A549 (cell line): ENCODE data around the gene TGFBR2. TPM values are rescaled to one million over a fixed set of nuclear protein-coding genes. Genes with fewer than 3 reads are reported as not detected.

Source experiments
- ATAC-seq, 2 experiments: fragments of 200-7000 bp in 1 of 2; fragments of >200 bp in 1 of 2; cut with Nextera tagmentation in 1 of 2; cut with Tn5 transposase in 1 of 2; 3 replicates each; pipeline versions ENCODE4 v1.8.0 to v1.9.1; 2018 to 2020; ENCODE audit warnings: mild to moderate bottlenecking in 1 of 2, moderate library complexity in 1 of 2
- CTCF ChIA-PET: fragments of 300-600 bp; sonication (Branson Sonifier 250); formaldehyde crosslinking; extraction: SDS; loops from one replicate; lab custom pipeline; 2021; ENCODE audit warnings: antibody characterized with exemption, inconsistent platforms; lab: Yijun Ruan, JAX
- POLR2A ChIA-PET: fragments of 350-600 bp; formaldehyde crosslinking; extraction: SDS; loops from one replicate; lab custom pipeline; 2021; ENCODE audit warnings: antibody characterized with exemption, inconsistent platforms; lab: Yijun Ruan, JAX
- DNase-seq, 2 experiments: peaks; one replicate each; pipeline versions ENCODE4 v3.0.0 to v3.0.0-alpha.2; 2011 to 2016; ENCODE audit warnings: low read depth in 1 of 2, low spot score in 1 of 2
- FAIRE-seq: peaks from 2 replicates; lab custom pipeline; 2011; peaks lifted over from hg19 to GRCh38; lab: Jason Lieb, UNC
- H3K27ac ChIP-seq, 2 experiments: fragments of >200 bp; sonication (Bioruptor Twin); formaldehyde crosslinking; 3 replicates each; pipeline ENCODE4 v1.5.1; 2016 to 2017
- H3K4me1 ChIP-seq: fragments of >200 bp; sonication (Bioruptor Twin); formaldehyde crosslinking; 3 replicates; pipeline ENCODE4 v1.6.1; 2016
- H3K4me2 ChIP-seq: fragments of >200 bp; sonication (Bioruptor Twin); formaldehyde crosslinking; 3 replicates; pipeline ENCODE4 v1.6.1; 2016
- H3K4me3 ChIP-seq: fragments of >200 bp; sonication (Bioruptor Twin); formaldehyde crosslinking; 3 replicates; pipeline ENCODE4 v1.5.1; 2016
- H3K9me3 ChIP-seq: fragments of >200 bp; sonication (Bioruptor Twin); formaldehyde crosslinking; 3 replicates; pipeline ENCODE4 v1.6.1; 2016
- BHLHE40 ChIP-seq: IDR thresholded peaks from 2 replicates; pipeline ENCODE4 v1.6.1; 2012; ENCODE audit warnings: low read depth, low read length, inconsistent platforms
- CBX2 ChIP-seq: fragments of 200-600 bp; sonication (generic); IDR thresholded peaks from 2 replicates; pipeline ENCODE4 v1.6.1; 2016; ENCODE audit warnings: low read depth, mild to moderate bottlenecking, borderline replicate concordance
- E2F6 ChIP-seq: IDR thresholded peaks from 2 replicates; pipeline ENCODE4 v1.6.1; 2012; ENCODE audit warnings: low read depth, borderline replicate concordance
- EHF ChIP-seq: fragments of 250-450 bp; sonication (Bioruptor Pico); IDR thresholded peaks from 2 replicates; pipeline ENCODE4 v1.5.0; 2020; ENCODE audit warnings: mild to moderate bottlenecking
- ESRRA ChIP-seq: fragments of 150-350 bp; IDR thresholded peaks from 2 replicates; pipeline ENCODE4 v1.6.1; 2014; ENCODE audit warnings: mild to moderate bottlenecking, low read length, borderline replicate concordance
- FOXS1 ChIP-seq: fragments of 250-450 bp; sonication (Bioruptor Pico); IDR thresholded peaks from 2 replicates; pipeline ENCODE4 v1.5.0; 2020; ENCODE audit warnings: mild to moderate bottlenecking, moderate library complexity
- GATA3 ChIP-seq: IDR thresholded peaks from 2 replicates; pipeline ENCODE4 v1.6.1; 2012; ENCODE audit warnings: borderline replicate concordance
- HES2 ChIP-seq: fragments of >200 bp; sonication (Bioruptor Twin); formaldehyde crosslinking; IDR thresholded peaks from 2 replicates; pipeline ENCODE4 v1.6.1; 2016
- HMGXB4 ChIP-seq: fragments of 250-450 bp; sonication (Bioruptor Pico); IDR thresholded peaks from 2 replicates; pipeline ENCODE4 v1.5.0; 2021; ENCODE audit warnings: mild to moderate bottlenecking, moderate library complexity, borderline replicate concordance
- JUN ChIP-seq, 2 experiments: fragments of >200 bp; sonication (Bioruptor Twin); formaldehyde crosslinking; IDR thresholded peaks; 2 replicates in 1 of 2; 3 replicates in 1 of 2; pipeline ENCODE4 v1.6.1; 2016 to 2017
- JUNB ChIP-seq: fragments of >200 bp; sonication (Bioruptor Twin); formaldehyde crosslinking; IDR thresholded peaks from 2 replicates; pipeline ENCODE4 v1.6.1; 2016
- MAX ChIP-seq: IDR thresholded peaks from 2 replicates; pipeline ENCODE4 v1.6.1; 2012
- NFE2L2 ChIP-seq: fragments of 150-350 bp; conservative IDR thresholded peaks from 2 replicates; pipeline ENCODE4 v1.6.1; 2014; ENCODE audit warnings: low read length
- RCOR1 ChIP-seq: fragments of 150-350 bp; IDR thresholded peaks from 2 replicates; pipeline ENCODE4 v1.6.1; 2014; ENCODE audit warnings: antibody characterized with exemption, low read length, low read depth
- RFX5 ChIP-seq: fragments of 450-650 bp; IDR thresholded peaks from 2 replicates; pipeline ENCODE4 v1.7.1; 2014; ENCODE audit warnings: antibody characterized with exemption, mild to moderate bottlenecking, moderate library complexity
- RNF2 ChIP-seq: fragments of 200-600 bp; sonication (generic); IDR thresholded peaks from 2 replicates; pipeline ENCODE4 v1.6.1; 2016; ENCODE audit warnings: low read depth, mild to moderate bottlenecking, antibody characterized with exemption, moderate library complexity, borderline replicate concordance
- TFCP2L1 ChIP-seq: fragments of 250-450 bp; sonication (Bioruptor Pico); IDR thresholded peaks from 2 replicates; pipeline ENCODE4 v1.5.0; 2021; ENCODE audit warnings: mild to moderate bottlenecking
- ZSCAN20 ChIP-seq: fragments of 250-450 bp; sonication (Bioruptor Pico); IDR thresholded peaks from 2 replicates; pipeline ENCODE4 v1.8.0; 2022; ENCODE audit warnings: mild to moderate bottlenecking, moderate library complexity
- WGBS: methylation state at CpG from one replicate; pipeline ENCODE4 v1.1.6; 2017; ENCODE audit errors: missing lambda C conversion rate; 5-methylcytosine and 5-hydroxymethylcytosine counted together
- polyA plus RNA-seq, 4 experiments: library from polyadenylated mRNA; depleted of rRNA in 3 of 4; stranded (reverse); fragments of >200 nt; fragmentation: RNase III in 1 of 4; extraction: RNeasy Plus Mini Kit Qiagen cat#74134 plus additional on column Dnase treatment in 1 of 4; gene quantifications; 2 replicates in 3 of 4; 3 replicates in 1 of 4; pipeline ENCODE4 v1.2.3, GENCODE V29; 2011 to 2017
- TF ChIP-seq, protein P1 (sequence below): fragments of >200 bp; sonication (Bioruptor Twin); formaldehyde crosslinking; IDR thresholded peaks from 3 replicates; pipeline ENCODE4 v1.5.1; 2016
- TF ChIP-seq, protein P2 (sequence below): fragments of 250-450 bp; sonication (Bioruptor Pico); IDR thresholded peaks from 2 replicates; pipeline ENCODE4 v1.5.0; 2020; ENCODE audit warnings: low read depth, mild to moderate bottlenecking, moderate library complexity
- TF ChIP-seq, protein P3 (sequence below): fragments of 450-650 bp; IDR thresholded peaks from 2 replicates; pipeline ENCODE4 v1.6.1; 2014; ENCODE audit warnings: antibody characterized with exemption

TGFBR2 gene
- polyA plus RNA-seq, 2 of the 4 experiments (the other 2 are of a cell fraction), result 48.5 to 97.4 TPM

DNA sequence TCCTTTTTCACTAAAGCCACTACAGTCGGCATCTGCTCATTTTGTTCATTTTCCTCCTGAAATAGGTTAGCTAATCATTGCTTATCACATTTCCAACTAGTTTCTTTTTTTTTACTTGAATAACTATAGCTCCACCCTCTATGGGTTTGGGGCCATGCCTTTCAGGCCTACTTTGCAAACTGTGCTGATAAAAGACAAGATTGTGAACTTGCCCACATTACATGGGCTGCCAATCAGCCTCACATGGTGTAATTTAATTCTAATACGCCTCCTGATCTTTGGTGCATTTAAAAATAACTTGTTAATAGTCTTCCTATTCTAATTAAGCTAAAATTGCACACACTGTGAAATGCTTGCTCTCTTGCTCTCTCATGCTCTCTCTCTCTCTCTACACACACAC, 90.5 kb downstream of the TGFBR2 start:
- no peak for ATAC-seq
- Histone ChIP-seq H3K27ac (no peak overlapping the region), H3K9me3 (no peaks in the 10 kb centered on the region), H3K4me2 (no peak overlapping the region), H3K4me3 (no peak overlapping the region), H3K4me1 (peaks cover 22% of the 10 kb centered on the region)
- FAIRE-seq, result no peak
- CTCF ChIA-PET, result interaction anchor here (0.7 to 5.0 kb wide), 5 partner anchors 47 to 654 kb away, joined by 3 to 25 read pairs (median 7); no protein-coding TSS in a partner anchor
- 96% methylated on average over 2 of the region's 2 CpGs for WGBS
- TF ChIP-seq RNF2 (no peak), ESRRA (no peak), RFX5 (no peak), ZSCAN20 (CRISPR knock-in tag) (no peak), MAX (no peak), JUNB (no peak)
- TF ChIP-seq, protein P1, sequence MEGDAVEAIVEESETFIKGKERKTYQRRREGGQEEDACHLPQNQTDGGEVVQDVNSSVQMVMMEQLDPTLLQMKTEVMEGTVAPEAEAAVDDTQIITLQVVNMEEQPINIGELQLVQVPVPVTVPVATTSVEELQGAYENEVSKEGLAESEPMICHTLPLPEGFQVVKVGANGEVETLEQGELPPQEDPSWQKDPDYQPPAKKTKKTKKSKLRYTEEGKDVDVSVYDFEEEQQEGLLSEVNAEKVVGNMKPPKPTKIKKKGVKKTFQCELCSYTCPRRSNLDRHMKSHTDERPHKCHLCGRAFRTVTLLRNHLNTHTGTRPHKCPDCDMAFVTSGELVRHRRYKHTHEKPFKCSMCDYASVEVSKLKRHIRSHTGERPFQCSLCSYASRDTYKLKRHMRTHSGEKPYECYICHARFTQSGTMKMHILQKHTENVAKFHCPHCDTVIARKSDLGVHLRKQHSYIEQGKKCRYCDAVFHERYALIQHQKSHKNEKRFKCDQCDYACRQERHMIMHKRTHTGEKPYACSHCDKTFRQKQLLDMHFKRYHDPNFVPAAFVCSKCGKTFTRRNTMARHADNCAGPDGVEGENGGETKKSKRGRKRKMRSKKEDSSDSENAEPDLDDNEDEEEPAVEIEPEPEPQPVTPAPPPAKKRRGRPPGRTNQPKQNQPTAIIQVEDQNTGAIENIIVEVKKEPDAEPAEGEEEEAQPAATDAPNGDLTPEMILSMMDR, result no peak
- TF ChIP-seq, all 56 proteins: peak for 0
- POLR2A ChIA-PET, result no interaction called here
- no peak for DNase-seq

- WGBS, result 71% methylated on average over 2 of the region's 2 CpGs
- ChIA-PET CTCF (interaction anchor here (3.7 kb wide), 1 partner anchor 656 kb away, joined by 18 read pairs; no protein-coding TSS in a partner anchor), POLR2A (no interaction called here)
- Histone ChIP-seq H3K9me3 (peaks cover 10% of the 10 kb centered on the region), H3K4me3 (no peak overlapping the region), H3K4me2 (no peak overlapping the region), H3K4me1 (peaks cover 6% of the 10 kb centered on the region; the same call in 2 of the 3 replicates), H3K27ac (no peak overlapping the region)
- DNase-seq, result no peak
- TF ChIP-seq RCOR1 (no peak), FOXS1 (CRISPR knock-in tag) (no peak), GATA3 (no peak), NFE2L2 (no peak), CBX2 (no peak), RNF2 (no peak), E2F6 (no peak), JUN (IDR thresholded peaks at IDR 0.05) (no peak), ESRRA (no peak), EHF (CRISPR knock-in tag) (no peak), HES2 (no peak), BHLHE40 (no peak), HMGXB4 (CRISPR knock-in tag) (no peak), RFX5 (no peak), TFCP2L1 (CRISPR knock-in tag) (no peak)
- TF ChIP-seq, protein P2, sequence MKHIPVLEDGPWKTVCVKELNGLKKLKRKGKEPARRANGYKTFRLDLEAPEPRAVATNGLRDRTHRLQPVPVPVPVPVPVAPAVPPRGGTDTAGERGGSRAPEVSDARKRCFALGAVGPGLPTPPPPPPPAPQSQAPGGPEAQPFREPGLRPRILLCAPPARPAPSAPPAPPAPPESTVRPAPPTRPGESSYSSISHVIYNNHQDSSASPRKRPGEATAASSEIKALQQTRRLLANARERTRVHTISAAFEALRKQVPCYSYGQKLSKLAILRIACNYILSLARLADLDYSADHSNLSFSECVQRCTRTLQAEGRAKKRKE (CRISPR knock-in tag), result no peak
- TF ChIP-seq, protein P3, sequence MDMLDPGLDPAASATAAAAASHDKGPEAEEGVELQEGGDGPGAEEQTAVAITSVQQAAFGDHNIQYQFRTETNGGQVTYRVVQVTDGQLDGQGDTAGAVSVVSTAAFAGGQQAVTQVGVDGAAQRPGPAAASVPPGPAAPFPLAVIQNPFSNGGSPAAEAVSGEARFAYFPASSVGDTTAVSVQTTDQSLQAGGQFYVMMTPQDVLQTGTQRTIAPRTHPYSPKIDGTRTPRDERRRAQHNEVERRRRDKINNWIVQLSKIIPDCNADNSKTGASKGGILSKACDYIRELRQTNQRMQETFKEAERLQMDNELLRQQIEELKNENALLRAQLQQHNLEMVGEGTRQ, result no peak
- ATAC-seq, result no peak
- no peak for FAIRE-seq
These were observed 92.1 kb downstream of the TGFBR2 start for GRCh38 chr3:30698549-30698948.
